Left lobe of liver (tissue), 2 donors: Measurements from ENCODE around the gene LIPC. TPM values are rescaled to one million over a fixed set of nuclear protein-coding genes. Genes with fewer than 3 reads are reported as not detected.

Experiments
- ATAC-seq: fragments of 200-7000 bp; cut with Tn5 transposase; one replicate; pipeline ENCODE4 v1.9.1; 2020; ENCODE audit warnings: mild to moderate bottlenecking, moderate library complexity
- DNase-seq: peaks from one replicate; pipeline ENCODE4 v3.0.0-alpha.2; 2020; ENCODE audit warnings: low spot score
- total RNA-seq: library from RNA; stranded (reverse); gene quantifications from one replicate; pipeline ENCODE4 v1.2.1, GENCODE V29; 2021
- donor health status: DM: no; HTN: no; CAD: no; lungs with moderate emphysema.
- donor health status: DM: no; HTN: yes; CAD: no.

Gene LIPC
- total RNA-seq, 1 donor from 2014 or later: 202 TPM

DNA sequence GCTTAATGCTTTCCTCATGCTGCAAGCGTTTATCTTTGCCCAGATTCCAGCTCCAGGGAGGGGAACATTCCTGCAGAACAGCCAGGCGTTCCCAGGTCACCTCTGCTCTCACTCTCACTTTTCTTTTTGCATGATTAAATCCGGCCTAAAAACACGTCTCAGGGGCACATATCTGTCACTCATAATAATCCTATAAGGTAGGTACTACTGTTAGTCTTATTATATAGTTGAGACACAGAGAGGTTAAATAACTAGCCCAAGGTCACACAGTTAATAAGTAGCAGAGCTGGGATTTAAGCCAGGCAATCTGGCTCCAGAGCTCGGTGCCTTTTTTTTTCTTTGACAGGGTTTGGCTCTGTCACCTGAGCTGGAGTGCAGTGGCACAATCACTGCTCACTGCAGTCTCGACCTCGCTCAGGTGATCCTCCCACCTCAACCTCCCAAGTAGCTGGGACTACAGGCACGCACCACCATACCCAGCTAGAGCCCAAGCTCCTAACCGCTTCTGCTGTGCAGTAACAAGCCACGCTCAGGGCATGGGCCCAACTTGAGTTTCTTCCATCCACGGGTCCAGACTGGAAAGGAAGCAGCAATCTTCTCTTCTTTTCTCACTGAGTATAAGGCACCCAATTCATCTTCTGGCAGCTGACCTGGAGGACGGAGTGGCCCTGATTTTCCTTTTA lies 96.5 kb downstream of the LIPC start:
- peak; percentile 67 for ATAC-seq
- DNase-seq: peak; percentile 77

DNA sequence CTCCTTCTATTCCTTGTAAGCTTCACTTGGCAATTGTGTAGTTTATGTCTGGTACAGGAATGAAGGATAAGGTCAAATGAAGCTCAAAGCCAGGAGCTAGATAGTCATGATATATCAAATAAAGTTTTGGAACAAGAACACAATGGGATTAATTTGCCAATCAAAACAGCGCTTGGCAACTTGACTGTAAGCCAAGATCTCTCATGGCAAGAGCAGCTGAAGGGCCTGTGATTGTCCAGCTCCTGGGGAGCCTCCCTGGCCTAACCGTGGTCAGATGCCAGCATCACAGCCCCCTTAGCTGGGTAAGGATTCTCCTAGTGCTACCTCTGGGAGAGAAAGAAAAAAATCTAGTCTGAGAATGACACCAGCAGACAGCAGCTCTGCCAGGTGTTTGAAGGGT lies 97.2 kb downstream of the LIPC start:
- ATAC-seq (peak; percentile 19), DNase-seq (peak; percentile 55)

DNA sequence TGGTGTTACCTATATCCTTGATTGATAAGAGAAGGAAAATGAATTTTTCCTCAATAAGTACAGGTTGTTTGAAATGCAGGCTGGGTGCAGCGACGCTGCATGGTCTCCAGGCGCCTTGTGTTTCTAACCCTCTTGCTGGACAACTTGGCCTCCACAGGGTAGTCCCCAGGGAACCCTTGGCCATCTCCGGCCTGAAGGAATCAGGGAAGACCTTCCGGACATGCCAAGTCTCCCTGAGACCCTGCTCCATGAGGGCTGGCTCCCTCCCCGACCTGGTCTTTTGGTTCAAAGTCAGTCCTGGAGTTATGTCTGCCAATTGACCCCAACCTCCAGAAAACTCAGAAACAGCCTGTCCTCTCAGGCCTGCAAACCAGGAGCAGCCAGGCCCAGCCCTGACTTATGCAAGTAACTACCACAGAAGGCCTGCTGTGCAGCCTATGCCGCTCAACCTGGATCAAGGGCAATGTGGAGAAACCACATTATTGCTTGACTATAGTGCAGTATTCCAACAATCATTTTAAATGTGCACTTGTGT lies 98.3 kb downstream of the LIPC start:
- peak; percentile 46 for DNase-seq
- no peak for ATAC-seq

DNA sequence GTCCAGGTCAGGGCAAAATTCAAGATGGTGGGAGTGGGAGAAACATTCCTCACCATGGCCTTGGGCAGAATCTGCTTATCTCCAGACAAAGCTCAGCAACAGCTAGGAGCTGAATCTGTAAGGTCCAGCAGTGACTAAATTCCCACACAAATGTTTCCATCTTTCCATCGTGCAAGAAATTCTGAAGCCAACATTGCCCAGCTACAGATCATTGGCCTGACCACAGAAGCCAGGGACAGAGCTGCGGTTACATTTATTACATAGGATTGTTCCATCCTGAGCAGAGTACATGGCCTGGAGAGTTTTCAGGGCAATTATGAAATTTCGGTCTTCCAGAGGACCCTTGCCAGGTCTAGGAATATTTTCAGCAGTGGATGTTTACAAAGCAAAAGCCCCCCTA lies 100.3 kb downstream of the LIPC start:
- peak; percentile 10 for DNase-seq

DNA sequence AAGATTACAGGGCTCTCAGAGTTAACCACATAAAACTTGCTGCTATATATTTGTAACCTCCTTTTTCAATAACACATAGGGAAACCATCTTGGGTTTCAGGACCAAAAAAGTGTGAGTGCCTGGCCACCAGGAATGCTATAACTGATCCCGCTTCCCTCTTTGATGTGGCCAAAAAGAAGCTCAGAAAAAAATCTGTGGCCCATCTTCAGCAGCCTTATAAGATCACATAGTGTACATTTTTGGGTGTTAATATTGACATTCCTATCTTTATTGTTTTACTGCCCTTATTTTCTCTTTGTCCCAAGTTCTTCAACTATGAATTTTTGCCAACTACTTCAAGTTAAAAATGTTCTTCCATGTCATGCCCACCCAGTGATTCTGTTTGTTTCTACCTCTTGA lies 102.8 kb downstream of the LIPC start:
- ATAC-seq: no peak
- no peak for DNase-seq

More for the DNA sequence above, 100.3 kb downstream of the LIPC start:
- no peak for ATAC-seq

DNA sequence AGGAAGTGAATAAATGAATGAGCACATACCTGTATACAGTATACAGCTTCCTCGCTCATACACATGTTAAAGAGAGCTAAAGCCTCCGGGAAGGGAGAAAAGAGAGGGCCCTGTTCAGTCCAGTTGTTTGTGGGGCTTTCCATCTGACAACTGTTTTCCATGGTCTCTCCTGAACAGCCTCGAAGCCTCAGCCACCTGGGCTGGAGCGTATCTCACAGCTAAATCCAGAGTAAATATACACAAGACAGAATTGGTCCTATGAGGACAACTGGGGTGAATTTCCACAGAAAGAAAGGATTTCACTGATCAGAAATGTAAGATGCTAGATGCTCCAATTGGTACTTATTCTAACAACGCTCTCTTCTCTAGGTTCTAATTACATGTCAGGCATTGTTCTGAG lies 103.5 kb downstream of the LIPC start:
- ATAC-seq: no peak
- no peak for DNase-seq

DNA sequence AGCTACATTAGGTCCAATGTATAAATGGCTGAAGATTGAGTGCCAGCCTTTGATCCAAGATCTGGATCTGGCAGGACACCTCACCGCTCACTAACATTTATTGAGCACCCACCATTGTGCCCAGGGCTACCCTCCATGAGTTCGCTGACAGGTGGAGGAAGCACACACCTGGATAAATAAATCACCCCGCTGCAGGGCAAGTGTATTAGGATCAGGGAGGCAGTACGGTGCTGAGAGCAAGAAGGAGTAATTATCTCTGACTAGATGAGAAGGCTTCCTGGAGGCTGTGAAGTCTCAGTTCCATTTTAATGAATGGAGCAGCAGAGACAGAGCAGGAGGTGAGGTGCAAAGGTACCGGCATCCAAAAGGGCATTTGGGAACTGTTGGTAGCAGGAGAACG lies 104.1 kb downstream of the LIPC start:
- no peak for ATAC-seq

DNA sequence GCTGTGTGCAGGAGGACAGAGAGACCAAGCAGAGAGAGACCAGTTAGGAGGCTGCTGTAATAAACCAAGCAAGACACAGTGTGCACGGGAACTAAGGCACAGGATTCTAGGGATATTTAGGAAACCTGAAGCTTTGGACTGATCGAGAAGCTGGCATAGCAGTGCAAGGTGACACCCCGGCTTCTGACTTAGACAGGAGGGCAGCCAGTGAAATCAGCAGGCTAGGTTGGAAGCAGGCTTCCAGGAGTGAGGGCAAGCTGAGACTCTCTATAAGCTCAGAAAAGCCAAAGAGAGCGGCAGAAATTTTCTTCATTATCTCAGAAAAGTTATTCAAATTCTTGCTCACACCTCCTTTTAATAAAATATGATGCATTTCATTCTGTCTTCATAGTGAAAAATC lies 104.6 kb downstream of the LIPC start:
- DNase-seq: peak; percentile 12
- no peak for ATAC-seq

More for the DNA sequence above, 104.1 kb downstream of the LIPC start:
- peak; percentile 37 for DNase-seq

DNA sequence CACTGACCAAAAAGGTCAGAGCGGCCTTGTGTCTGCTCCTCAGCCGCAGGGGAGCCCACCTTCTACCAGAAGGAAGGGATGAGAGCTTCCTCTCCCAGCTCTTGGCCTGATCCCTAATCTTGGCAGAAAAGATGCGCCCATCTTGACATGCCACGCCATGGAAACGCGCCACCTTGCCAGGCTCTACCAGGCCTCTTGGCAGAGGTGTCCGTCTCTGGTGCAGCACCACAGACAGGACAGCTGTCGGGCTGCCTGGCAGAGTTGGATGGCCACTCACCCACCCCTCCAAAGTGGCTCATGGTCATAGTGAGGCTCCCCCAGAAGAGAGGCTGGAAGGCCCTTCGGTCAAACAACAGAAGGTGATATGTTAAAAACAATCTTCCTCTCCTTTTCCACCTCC lies 105.2 kb downstream of the LIPC start:
- DNase-seq: peak; percentile 41
- no peak for ATAC-seq

DNA sequence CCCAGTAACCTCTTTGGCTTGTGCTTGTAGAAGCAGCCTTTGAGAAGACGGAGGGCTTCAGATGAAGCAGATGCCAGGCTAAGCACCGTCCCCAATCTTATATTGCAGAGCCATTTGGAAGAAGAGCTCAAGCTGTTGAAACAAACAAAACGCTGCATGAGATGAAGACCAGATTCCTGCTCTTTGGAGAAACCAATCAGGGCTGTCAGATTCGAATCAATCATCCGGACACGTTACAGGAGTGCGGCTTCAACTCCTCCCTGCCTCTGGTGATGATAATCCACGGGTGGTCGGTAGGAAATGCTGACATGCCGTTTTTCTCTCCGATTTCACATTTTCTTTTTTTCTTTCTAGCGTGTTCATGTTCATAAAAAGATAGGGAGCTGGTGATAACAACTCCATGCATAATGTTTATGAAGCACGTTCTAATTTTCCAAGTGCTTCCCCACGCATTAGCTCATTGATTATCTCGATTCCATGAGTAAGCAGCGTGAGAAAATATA lies 106.5 kb downstream of the LIPC start:
- ATAC-seq: no peak
- DNase-seq: no peak

DNA sequence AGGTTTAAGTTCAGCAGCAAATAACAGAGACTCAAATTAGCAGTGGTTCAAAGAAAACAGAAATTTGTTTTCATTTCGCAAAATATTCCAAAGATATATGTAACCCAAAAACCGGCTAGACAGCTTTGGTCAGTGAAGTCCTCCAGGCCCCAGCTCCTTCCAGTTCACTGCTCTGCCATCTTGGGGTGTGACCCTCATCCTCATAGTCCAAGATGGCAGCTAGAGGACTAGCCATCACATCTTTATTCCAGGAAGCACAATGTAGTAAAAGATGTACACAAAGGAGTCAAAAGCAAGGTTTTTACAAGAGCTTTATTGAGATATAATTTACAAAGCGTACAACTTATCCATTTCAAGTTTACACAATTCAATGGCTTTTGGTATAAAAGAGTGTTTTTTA lies 107.1 kb downstream of the LIPC start:
- ATAC-seq (no peak), DNase-seq (no peak)

DNA sequence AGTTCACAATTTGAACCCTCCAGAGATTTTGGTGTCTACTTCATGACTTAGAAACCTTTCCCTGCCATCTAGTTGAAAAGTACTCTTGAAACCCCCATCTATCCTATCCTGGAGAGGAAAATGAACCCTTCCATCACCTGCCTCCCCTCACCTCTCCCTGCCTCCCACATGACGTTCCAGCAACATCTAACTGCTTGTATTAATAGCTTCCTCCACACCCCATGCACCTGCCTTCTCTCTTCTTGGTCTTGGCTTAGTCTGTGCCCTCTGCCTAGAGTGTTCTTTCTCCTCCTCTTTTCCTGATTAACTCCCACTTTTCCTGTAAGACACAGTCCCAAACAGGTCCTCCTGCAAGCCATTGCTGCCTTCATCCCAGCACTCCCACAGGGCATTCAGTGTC lies 107.8 kb downstream of the LIPC start:
- ATAC-seq (no peak), DNase-seq (peak; percentile 27)

DNA sequence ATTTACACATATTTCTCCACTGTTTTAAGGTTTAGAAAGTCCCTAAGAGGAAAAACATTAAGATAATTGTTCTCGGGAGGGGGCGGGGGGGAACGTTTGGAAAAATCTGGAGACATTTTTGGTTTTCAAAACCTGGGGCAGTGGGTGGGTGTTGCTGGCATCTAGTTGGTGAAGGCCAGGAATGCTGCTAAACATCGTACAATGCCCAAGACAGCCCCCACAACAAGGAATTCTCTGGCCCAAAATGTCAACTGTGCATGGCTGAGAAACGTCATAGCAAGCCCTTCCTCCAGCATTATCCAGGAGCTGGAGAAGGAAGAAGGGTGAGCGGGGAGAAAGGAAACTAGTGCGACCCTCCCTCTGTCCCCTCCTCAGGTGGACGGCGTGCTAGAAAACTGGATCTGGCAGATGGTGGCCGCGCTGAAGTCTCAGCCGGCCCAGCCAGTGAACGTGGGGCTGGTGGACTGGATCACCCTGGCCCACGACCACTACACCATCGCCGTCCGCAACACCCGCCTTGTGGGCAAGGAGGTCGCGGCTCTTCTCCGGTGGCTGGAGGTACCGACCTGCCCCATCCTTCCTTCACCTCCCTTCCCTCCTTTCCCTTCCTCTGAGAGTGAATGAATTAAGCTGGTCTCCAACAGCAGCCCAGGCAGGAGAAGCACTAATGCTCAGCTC lies 109.8 kb downstream of the LIPC start:
- ATAC-seq: no peak
- DNase-seq: peak; percentile 31

DNA sequence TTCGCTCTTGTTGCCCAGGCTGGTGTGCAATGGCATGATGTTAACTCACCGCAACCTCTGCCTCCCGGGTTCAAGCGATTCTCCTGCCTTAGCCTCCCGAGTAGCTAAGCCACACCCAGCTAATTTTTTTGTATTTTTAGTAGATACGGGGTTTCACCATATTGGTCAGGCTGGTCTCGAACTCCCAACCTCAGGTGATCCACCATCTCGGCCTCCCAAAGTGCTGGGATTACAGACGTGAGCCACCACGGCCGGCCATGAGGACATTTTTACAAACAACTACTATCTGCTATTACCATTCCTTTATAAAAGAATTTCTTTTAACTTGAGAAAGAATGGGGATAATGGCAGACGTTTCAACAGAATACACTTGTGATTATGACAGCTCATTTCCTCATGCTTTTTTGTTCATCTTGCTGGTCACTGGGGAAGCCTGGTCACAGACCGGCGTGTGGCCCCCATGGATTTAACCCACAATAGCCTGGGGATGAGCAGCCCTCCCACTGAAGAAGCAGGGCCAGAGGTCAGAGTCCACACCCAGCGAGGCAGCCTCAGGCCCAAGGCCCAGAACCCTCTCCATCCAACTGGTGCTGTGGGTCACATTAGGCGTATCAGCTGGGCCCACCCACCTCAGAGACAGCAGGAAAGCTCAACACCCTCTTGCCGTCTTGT lies 112.0 kb downstream of the LIPC start:
- ATAC-seq: no peak
- peak; percentile 41 for DNase-seq

DNA sequence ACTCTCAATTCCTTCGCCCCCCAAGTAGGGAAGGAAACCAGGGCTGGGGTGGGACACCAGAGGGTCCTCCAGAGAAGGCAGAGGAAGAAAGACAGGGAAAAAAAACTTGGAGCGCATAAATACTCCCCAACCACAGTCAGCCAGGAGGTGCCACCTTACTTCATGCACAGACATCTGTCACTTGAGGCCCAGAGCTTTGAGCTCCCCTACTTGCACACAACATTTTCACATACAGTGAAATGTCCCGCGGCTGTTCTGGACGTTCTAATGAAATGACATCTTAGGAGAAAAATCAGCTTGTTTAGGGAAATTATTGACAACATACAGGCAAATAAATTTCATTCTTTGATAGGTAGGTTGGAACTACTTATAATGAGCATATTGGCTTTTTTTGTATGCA lies 113.0 kb downstream of the LIPC start:
- DNase-seq (peak; percentile 37), ATAC-seq (no peak)

DNA sequence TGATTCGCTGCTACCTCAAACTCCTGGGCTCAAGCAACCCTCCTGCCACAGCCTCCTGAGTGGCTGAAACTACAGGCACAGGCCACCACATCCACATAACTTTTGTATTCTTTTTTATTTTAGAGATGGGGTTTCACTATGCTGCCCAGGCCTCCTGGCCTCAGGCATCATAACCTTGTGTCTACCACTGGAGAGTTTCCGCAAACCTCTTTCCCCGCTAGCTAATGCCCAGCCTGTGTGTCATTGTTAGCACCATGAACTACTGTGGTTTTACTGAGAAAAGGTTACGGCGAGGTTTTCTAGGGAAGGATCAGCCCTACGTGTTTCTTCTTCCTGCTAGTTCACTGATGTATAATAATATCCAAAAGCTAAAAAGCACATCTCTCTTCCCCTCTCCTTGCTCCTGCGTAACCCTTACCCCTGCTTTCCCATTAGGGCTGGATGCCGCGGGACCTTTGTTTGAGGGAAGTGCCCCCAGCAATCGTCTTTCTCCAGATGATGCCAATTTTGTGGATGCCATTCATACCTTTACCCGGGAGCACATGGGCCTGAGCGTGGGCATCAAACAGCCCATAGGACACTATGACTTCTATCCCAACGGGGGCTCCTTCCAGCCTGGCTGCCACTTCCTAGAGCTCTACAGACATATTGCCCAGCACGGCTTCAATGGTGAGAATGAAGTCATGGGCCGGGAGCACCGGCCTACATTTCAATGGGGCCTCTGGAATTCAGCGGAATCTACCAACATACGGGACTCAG lies 113.7 kb downstream of the LIPC start:
- DNase-seq (peak; percentile 40), ATAC-seq (no peak)

DNA sequence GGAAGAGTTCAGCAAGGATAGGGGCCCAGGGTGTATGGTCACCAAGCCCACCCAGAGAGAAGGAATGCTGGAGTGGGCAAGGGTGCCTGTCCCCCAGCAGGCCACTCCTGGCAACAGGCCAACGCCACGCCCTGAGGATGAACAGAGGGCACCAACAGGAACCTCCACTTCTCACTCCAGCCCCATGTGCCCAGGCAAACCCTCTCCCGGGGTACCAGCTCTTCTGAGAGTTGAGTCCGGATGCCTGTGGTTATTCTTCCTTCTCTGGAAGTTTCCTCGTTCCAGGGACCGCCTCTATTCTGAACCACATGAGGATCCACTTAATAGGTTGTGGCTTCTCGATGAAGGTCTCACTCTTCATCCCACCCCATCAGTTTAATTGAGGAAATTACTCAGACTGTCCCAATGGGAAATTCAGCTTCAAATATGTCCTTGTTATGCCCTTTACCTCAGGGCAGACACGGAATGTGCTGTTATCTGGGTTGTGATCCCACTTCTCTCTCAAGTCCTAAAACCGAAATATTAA lies 114.3 kb downstream of the LIPC start:
- ATAC-seq: no peak
- peak; percentile 52 for DNase-seq

DNA sequence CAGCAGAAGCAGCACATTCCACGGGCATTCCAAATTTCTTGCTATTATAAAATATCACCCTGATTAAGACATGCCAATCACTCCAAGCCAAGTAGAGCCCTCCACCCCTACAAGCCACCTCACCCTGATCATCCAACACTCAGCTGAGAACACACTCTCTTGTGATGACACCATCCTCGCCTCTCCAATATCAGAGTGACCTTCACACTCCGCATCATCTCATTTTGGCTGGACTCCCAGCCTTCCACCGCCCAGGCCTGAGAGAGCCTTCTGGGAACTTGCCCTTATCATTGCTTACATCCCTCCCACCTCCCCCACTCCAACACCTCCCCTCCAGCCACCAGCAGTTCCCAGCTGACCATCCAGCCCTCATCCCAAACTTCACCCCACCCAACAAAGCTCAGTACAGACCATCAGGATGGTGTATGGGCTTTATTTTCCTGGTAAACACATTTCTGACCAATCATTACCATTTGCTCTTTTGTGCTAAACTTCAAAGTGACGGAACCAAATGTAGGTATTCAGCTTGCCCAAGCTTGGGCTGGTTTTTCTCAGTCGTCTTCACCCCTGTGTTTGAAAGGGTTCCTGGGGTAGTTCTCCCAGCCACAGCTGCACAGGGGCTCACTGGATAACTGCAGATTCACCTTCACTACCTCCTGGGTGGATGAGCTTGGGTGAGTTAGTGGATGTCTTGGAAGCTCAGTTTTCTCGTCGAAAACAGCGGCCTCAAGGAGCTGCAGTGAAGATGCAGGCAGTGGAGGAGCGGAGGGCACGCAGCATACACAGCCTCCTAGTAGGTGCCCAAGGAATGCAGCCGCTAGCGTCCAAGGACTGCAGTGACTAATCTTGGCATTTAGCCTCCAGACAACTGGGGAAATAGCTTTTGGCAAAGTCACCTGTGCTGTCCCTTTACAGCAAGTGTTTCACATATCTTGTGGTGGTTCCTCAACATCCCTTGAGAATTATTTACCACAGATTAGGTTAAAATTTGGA lies 115.1 kb downstream of the LIPC start:
- ATAC-seq (peak; percentile 92), DNase-seq (peak; percentile 83)

DNA sequence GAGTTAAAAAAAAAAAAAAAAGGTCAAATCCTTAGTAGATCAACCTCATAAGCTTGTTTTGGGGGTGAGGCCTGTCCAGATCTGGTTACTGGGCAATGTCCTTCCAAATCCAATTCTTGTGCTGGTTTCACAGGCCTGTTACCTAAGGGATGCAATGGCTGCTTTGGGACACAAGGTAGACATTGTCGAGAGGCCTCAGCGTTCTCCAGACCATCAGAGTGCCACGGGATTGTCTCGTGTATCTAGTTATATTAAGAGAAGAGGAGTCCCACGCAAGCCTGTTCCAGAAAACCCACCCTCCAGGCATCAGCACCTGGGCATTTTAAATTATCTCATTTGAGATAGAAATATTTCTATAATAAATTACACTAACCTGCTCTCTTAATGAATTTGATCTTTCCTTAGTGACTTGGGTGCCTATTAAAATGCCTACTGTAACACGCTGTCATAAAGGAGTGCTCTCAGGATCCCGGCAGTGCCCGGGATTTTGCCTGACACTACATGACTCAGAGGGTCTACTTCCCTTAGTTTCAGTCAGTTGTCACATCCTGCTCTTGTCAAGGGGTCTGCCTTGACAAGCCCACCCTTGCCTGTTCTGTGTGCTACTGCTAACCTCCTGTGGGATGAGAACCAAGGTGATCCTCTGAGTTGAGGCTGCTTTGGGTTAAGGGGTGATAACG lies 116.0 kb downstream of the LIPC start:
- DNase-seq (peak; percentile 32), ATAC-seq (no peak)
